Measurements from ENCODE around the gene FBXL17.

The FBXL17 gene

GRCh38 chr5:108054349-108054748 is 327.5 kb downstream of the FBXL17 start:
- H3K4me3 ChIP-seq (ENCODE audit: control insufficient read depth, low read depth, low read length): no peak overlapping the region
- no peak for DNase-seq (ENCODE audit: low read depth)
- no peak for TF ChIP-seq CTCF (IDR thresholded peaks at IDR 0.05; ENCODE audit: control insufficient read depth, insufficient read depth, low read depth, low read length, missing control alignments)

- DNase-seq (ENCODE audit: low read depth): no peak
- TF ChIP-seq CTCF (IDR thresholded peaks at IDR 0.05; ENCODE audit: control insufficient read depth, insufficient read depth, low read depth, low read length, missing control alignments): no peak
- H3K4me3 ChIP-seq (ENCODE audit: control insufficient read depth, low read depth, low read length): no peak overlapping the region
Measured at GRCh38 chr5:108046955-108047670, 334.8 kb downstream of the FBXL17 start.

- no peak for DNase-seq (ENCODE audit: low read depth)
- no peak for TF ChIP-seq CTCF (IDR thresholded peaks at IDR 0.05; ENCODE audit: control insufficient read depth, insufficient read depth, low read depth, low read length, missing control alignments)
Measured at GRCh38 chr5:108036482-108036881, 345.4 kb downstream of the FBXL17 start.

GRCh38 chr5:108028883-108029282 is 353.0 kb downstream of the FBXL17 start:
- H3K4me3 ChIP-seq (ENCODE audit: control insufficient read depth, low read depth, low read length): no peak overlapping the region
- TF ChIP-seq CTCF (IDR thresholded peaks at IDR 0.05; ENCODE audit: control insufficient read depth, insufficient read depth, low read depth, low read length, missing control alignments): no peak
- no peak for DNase-seq (ENCODE audit: low read depth)

More at GRCh38 chr5:108036482-108036881, 345.4 kb downstream of the FBXL17 start:
- H3K4me3 ChIP-seq (ENCODE audit: control insufficient read depth, low read depth, low read length): no peak overlapping the region

- no peak for DNase-seq (ENCODE audit: low read depth)
- no peak overlapping the region for H3K4me3 ChIP-seq (ENCODE audit: control insufficient read depth, low read depth, low read length)
- TF ChIP-seq CTCF (IDR thresholded peaks at IDR 0.05; ENCODE audit: control insufficient read depth, insufficient read depth, low read depth, low read length, missing control alignments): no peak
Measured at GRCh38 chr5:108028412-108028811, 353.5 kb downstream of the FBXL17 start.

- DNase-seq (ENCODE audit: low read depth): no peak
- H3K4me3 ChIP-seq (ENCODE audit: control insufficient read depth, low read depth, low read length): no peak overlapping the region
- no peak for TF ChIP-seq CTCF (IDR thresholded peaks at IDR 0.05; ENCODE audit: control insufficient read depth, insufficient read depth, low read depth, low read length, missing control alignments)
Measured at GRCh38 chr5:108025957-108026356, 355.9 kb downstream of the FBXL17 start.

Data from AG09309 (cell line).